ENCODE results near the gene ARVCF.

GRCh38 chr22:19923914-19924513 is 92.6 kb downstream of the ARVCF start:
- TF ChIP-seq, protein P1, sequence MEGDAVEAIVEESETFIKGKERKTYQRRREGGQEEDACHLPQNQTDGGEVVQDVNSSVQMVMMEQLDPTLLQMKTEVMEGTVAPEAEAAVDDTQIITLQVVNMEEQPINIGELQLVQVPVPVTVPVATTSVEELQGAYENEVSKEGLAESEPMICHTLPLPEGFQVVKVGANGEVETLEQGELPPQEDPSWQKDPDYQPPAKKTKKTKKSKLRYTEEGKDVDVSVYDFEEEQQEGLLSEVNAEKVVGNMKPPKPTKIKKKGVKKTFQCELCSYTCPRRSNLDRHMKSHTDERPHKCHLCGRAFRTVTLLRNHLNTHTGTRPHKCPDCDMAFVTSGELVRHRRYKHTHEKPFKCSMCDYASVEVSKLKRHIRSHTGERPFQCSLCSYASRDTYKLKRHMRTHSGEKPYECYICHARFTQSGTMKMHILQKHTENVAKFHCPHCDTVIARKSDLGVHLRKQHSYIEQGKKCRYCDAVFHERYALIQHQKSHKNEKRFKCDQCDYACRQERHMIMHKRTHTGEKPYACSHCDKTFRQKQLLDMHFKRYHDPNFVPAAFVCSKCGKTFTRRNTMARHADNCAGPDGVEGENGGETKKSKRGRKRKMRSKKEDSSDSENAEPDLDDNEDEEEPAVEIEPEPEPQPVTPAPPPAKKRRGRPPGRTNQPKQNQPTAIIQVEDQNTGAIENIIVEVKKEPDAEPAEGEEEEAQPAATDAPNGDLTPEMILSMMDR (IDR thresholded peaks at IDR 0.05; ENCODE audit: low read depth, low read length, poor library complexity, severe bottlenecking), result no peak
- no peak for TF ChIP-seq EZH2phosphoT487 (IDR thresholded peaks at IDR 0.05; ENCODE audit: borderline replicate concordance, low read length)
